Fibroblast of villous mesenchyme (primary cell): ENCODE measurements around the gene ARFIP2. TPM values are rescaled to one million over a fixed set of nuclear protein-coding genes. Genes with fewer than 3 reads are reported as not detected.
"Not testable (repeated sequence)": the region's sequence is repeated elsewhere in the genome, so short reads cannot be mapped to it uniquely, and the experiment has no call there.

Source experiments
- DNase-seq: peaks from one replicate; pipeline ENCODE4 v3.0.0-alpha.2; 2010; ENCODE audit warnings: low read depth
- H3K4me3 ChIP-seq: 2 replicates; pipeline ENCODE4 v1.5.1; 2011; ENCODE audit warnings: low read depth, mild to moderate bottlenecking, low read length
- total RNA-seq: library from RNA; depleted of rRNA; stranded (reverse); fragments of >200 nt; gene quantifications from 2 replicates; pipeline ENCODE4 v1.2.3, GENCODE V29; 2012
- TF ChIP-seq, protein P1 (sequence below): IDR thresholded peaks from 2 replicates; pipeline ENCODE4 v1.5.1; 2012; ENCODE audit warnings: low read depth, mild to moderate bottlenecking, low read length; ENCODE audit not compliant: insufficient read depth

The ARFIP2 gene, protein sequence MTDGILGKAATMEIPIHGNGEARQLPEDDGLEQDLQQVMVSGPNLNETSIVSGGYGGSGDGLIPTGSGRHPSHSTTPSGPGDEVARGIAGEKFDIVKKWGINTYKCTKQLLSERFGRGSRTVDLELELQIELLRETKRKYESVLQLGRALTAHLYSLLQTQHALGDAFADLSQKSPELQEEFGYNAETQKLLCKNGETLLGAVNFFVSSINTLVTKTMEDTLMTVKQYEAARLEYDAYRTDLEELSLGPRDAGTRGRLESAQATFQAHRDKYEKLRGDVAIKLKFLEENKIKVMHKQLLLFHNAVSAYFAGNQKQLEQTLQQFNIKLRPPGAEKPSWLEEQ
- total RNA-seq, result 61.2 and 66.9 TPM in 2 replicates

DNA sequence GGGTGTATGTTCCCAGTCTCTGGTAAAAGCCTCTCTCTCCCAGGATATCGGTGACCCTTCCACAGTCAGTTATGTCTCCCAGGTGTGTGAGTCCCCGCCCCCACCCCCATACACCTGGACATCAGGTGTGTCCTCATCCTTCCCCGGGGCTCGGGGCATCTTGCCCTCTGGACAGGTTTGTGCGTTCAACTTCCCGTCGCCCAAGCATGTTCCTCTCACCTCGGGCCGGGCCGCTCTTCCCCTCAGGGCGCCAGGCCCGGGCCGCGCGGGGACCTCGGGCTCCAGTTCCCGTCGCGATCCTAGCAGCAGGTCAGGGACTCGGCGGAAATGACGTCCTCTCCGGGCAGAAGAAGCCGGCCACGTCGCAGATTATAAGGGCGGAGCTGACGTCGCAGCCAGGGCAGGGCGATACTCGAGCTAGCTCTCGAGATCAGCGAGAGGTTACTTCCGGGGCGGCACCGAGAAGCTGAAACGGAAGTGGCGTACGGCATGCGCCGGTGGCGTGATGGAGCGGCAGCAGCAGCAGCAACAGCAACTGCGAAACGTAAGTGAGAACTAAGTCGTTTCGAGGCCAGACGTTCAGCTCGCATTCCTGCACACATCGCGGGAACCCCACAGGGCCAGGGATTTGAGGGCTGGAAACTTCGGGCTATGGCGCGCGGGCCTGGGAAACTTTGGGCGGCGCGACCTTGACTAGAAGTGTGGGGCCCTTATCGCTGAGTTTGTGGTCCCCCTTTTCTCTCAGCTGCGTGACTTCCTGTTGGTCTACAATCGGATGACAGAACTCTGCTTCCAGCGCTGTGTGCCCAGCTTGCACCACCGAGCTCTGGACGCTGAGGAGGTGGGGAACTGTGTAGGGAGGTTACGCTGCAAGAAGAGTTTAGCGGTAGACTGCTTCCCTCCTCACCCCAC is at the start of gene ARFIP2, which contains the start of gene TIMM10B:
ARFIP2 (minus strand) TSS at position 320 of the 912 bp plus-strand sequence. CDS start 910 bp downstream, outside the sequence.
TIMM10B (plus strand) TSS at position 490 of the 912 bp plus-strand sequence; CDS start at position 506, 16 bp downstream.
- TF ChIP-seq, protein P1, sequence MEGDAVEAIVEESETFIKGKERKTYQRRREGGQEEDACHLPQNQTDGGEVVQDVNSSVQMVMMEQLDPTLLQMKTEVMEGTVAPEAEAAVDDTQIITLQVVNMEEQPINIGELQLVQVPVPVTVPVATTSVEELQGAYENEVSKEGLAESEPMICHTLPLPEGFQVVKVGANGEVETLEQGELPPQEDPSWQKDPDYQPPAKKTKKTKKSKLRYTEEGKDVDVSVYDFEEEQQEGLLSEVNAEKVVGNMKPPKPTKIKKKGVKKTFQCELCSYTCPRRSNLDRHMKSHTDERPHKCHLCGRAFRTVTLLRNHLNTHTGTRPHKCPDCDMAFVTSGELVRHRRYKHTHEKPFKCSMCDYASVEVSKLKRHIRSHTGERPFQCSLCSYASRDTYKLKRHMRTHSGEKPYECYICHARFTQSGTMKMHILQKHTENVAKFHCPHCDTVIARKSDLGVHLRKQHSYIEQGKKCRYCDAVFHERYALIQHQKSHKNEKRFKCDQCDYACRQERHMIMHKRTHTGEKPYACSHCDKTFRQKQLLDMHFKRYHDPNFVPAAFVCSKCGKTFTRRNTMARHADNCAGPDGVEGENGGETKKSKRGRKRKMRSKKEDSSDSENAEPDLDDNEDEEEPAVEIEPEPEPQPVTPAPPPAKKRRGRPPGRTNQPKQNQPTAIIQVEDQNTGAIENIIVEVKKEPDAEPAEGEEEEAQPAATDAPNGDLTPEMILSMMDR, result no peak
- DNase-seq, result peak; percentile 99
- peak within 1 kb of the TSS; percentile 97 for H3K4me3 ChIP-seq

DNA sequence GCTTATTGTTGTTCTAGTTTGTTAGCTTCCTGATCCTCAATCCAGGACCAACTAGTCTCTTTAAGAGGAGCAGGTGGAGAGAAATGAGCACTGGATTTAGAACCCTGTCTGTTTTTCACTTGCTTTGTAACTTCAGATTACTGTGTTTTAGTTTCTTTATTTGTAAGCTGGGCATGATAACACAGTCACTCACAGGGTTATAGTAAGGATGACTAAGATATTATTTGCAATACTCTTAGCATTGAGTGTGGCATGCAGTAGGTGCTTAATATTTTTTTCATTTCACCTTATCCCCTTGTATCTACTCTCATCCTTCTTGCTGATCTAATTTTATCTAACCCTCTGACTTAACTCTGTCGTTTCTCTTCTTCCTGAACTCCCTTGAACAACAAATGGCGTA is 49.7 kb upstream of the ARFIP2 start:
- H3K4me3 ChIP-seq, result no peak overlapping the region
- TF ChIP-seq, protein P1, result no peak
- DNase-seq, result no peak

DNA sequence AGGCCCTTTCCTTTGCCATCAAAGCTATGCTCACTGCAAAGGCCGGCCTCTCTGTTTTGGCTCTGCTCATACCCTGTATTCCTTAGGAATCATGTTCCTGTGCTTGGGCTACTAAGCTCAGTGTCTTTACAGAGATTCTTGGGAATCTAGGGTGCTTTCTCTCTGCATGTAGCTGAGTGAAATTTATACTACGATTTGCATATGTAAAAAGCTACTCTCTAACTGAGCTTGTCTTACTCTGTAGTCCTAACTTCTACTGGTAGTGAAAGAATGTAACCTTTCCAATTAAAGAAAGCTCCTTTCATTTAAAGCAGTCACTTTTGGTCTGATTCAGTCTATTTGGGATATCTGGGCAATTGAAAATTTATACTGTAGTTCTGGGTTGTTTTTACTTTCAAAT is 48.1 kb upstream of the ARFIP2 start:
- no peak overlapping the region for H3K4me3 ChIP-seq
- TF ChIP-seq, protein P1, result no peak
- DNase-seq, result no peak

DNA sequence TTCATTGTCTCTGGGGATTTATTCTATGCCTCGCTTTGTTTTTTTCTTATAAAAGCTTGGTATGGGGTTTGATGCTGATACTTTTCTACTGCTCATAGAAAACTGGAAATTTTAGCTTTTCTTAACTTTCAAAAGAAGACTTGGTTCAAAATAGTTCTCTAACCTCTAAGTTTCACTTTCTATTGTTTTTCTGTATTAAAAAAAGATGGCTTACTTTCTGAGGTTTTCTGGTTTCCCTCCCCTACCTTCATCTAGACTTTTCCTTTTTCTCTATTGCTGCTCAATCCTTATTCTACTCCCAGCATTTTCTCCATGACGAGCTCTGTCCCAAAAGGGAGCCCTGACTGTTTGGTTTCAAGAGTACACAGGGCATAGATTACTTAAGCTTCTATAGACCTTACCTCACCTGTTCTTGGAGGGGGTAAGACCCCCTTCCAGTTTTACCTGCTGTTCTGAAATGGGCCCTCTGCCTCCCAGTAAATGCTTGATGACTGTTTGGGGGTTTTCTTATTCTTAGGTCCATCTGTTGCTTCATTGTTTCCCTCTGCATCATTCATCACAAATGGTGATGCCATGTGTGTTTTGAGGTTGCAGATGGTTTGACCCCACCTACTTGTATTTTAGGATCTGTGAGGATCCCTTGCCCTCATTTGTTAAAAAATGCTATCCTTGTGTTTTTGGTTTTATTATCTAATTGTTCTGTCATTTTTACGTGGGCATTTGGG is 45.4 kb upstream of the ARFIP2 start:
- H3K4me3 ChIP-seq, result no peak overlapping the region
- no peak for DNase-seq
- TF ChIP-seq, protein P1, result no peak

DNA sequence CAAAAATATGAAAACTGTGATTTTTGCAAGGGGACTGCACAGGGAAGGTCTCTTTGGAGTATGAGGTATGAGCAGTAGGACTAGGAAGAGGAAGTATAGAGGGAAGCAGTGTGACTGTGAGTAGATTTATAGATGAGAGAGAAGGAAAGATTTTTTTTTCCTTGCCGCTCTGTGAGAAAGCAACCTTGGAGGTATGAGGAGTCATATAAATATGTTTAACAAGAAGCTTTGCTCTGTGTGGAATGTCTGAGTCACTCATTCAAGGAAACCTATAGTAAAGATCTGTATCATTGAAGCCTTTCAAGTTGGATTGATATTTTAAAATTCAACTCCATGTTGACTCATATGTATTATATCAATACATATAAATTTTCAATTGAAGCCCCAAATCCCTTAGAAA is 42.1 kb upstream of the ARFIP2 start:
- peak; percentile 53 for DNase-seq
- TF ChIP-seq, protein P1, result no peak
- H3K4me3 ChIP-seq, result no peak overlapping the region

DNA sequence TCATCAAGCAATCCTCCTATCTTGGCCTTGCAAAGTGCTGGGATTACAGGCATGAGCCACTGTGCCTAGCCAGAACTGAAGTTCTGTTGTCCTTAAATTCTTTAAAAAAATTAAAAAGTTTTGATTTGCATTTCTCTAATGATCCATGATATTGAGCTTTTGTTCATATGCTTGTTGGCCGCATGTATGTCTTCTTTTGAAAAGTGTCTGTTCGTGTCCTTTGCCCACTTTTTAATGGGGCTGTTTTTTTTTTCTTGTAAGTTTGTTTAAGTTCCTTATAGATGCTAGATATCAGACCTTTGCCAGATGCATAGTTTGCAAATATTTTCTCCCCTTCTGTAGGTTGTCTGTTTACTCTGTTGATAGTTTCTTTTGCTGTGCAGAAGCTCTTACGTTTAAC is 40.8 kb upstream of the ARFIP2 start:
- not testable (repeated sequence) for H3K4me3 ChIP-seq, DNase-seq
